ENCODE results near the gene NDOR1. TPM values are rescaled to one million over a fixed set of nuclear protein-coding genes. Genes with fewer than 3 reads are reported as not detected.

Gene NDOR1
- polyA plus RNA-seq, 3 donors = 7.6 to 8.2 (median 8.2) TPM

DNA sequence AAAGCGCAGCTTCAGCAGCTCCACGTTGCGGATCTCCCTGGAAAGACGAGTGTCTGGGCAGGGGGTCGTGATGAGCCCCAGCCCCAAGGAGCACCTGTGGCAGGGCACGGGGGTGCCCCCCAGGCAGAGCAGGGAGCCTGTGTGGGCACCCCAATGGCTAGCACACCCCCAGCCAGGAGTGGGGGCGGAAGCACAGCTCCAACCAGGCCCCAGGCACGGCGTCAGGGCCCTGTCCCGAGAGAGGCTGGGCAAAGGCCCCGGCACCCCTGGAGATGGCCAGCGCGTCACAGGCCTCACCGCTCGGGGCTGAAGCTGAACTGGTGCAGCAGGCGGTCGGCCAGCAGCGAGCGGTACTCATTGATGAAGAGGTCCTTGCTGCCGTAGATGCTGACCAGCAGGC, 25.0 kb upstream of the NDOR1 start:
- no peak for DNase-seq (ENCODE audit: low read depth in 3 of 3, low spot score in 2 of 3)

DNA sequence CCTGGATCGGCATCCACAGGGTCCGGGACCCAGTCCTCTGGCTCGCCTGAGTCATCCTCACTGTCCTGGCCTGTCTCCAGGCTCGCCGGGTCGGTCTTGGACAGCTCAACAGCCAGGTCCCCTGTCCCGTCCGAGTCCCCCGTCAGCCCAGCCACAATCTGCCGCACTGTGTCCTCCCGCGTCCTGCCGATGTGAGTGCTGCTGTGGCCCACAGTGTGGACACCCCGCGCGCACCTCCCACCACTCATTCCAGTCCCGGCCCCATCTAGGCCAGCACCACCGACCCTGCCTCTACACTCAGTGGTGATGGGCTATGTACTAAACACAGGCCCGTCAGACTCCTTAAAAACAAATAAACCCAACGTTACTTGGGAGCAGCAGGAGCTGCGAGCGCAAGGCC, 23.8 kb upstream of the NDOR1 start:
- no peak for DNase-seq (ENCODE audit: low read depth in 3 of 3, low spot score in 2 of 3)

DNA sequence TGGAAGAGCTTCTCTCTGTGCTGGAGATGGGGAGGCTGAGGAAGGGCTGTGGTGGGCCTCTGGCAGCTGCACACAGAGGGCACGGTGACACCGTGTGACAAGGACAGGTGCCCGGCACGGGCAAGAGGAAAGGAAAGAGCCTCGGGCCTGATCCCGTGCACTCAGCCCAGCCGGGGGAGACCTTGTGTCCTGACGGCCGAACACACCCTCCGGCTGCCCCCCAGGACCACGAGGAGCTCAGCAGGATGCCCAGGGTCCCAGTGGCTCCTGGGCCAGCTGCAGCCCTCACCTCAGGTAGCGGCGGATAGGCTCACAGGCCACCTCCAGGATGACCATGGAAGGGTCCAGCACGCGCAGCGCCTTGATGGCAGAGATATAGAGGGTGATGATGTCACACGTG, 22.7 kb upstream of the NDOR1 start:
- no peak for DNase-seq (ENCODE audit: low read depth in 3 of 3, low spot score in 2 of 3)

DNA sequence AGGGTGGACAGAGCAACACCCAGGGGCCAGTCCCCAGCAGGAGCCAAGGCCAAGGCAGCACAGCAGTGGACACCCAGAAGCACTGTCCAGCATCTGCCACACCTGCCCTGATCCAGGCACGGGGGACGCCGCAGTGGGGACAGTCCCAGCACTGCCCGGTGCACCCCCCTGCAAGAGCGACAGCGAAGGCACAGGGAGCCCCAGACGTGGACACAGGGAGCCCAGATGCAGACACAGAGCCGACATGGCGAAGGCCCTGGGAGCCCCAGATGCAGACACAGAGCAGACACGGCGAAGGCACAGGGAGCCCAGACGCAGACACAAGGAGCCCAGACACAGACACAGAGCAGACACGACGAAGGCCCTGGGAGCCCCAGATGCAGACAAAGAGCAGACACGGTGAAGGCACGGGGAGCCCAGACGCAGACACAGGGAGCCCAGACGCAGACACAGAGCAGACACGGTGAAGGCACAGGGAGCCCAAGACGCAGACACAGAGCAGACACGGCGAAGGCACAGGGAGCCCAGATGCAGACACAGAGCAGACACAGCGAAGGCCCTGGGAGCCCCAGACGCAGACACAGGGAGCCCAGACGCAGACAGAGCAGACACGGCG, 21.4 kb upstream of the NDOR1 start:
- DNase-seq (ENCODE audit: low read depth in 3 of 3, low spot score in 2 of 3) = no peak

DNA sequence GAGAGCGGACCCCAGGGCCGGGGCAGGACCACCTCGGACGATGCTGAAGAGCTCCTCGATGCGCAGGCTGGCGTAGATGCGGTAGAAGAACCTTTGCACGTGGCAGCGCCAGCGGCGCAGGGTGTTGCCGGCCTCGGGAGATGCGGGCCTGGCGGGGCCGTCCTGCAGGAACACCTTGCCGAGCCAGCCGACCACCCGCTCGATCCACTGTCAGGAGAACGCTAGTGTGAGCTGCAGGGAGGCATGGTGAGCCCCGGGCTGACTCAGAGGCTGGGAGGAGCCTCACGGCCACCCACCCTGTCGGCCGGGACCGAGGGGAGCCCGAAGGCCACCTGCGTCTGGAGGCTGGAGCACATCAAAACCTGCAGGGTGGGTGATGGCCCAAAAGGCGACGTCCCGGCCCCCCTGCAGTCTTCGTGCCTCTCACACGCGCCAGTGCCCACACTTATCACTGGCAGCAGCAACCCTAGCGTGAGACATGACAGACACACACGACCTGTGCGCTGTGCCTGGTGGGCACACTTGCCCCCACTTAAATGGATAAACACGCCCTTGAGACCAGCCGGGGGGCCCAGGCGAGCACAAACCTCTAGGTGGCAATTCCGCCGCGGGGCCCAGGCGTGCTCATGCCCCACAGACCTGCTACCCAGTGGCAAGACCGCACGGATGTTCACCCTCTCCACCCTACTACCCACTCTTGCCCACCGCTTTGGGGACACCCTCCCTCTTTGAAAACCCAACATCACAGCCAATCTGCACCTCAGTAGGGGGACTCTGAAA, 20.4 kb upstream of the NDOR1 start:
- DNase-seq (ENCODE audit: low read depth in 3 of 3, low spot score in 2 of 3) = no peak

DNA sequence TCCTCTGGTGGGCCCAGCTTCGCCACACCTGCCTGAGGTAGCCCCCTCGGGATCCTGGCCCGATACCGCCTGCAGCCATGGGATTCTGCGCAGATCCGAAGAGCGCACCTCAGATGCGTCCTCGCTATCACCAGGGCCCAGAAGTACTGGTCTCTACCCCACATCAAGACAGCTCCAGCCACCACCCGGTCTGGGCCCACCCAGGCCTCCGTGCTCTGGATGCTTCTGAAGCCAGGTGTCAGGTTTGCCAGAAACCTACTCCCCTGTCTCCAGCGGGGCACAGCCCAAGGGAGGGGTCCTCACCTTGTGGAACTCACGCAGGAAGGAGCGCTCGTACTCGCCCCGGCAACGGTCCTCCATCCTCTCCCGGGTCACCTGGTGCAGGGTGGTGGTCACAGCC, 19.6 kb upstream of the NDOR1 start:
- no peak for DNase-seq (ENCODE audit: low read depth in 3 of 3, low spot score in 2 of 3)

DNA sequence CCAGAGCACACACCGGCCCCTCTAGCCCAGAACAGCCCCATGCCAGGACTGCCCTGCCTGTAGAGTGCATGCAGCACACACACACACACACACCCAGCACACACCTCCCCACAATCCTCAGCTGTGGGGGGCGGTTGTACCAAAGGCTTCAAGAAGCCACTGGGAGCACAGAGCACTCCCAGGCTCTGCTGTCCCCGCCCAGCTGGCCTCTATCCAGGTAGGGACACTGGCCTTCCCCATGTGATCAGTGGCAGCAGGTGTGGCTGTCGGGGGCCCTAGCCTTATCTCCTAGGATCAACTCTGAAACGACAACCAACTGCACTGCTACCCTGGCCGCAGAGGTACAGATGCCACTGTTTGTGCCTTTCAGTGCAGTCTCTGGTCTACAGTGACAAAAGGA, 19.1 kb upstream of the NDOR1 start:
- no peak for DNase-seq (ENCODE audit: low read depth in 3 of 3, low spot score in 2 of 3)

DNA sequence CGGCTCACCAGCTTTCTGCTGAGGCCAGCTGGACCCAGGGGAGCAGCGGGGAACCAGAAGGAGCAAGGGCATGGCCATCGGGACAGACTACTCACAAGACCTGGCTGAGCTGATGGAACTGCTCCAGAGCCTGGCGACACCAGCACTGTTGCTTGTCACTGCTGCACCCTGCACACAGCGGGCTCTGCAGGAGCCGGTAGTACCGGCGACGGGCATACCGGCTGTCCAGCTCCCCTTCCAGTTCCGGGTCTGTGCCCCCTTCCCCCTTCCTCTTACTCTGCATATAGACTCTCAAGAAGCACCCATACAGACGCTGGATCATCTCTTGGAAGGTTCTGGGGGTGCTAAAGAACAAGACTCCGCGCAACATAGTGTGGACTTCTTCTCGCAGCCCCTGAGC, 18.1 kb upstream of the NDOR1 start:
- no peak for DNase-seq (ENCODE audit: low read depth in 3 of 3, low spot score in 2 of 3)

DNA sequence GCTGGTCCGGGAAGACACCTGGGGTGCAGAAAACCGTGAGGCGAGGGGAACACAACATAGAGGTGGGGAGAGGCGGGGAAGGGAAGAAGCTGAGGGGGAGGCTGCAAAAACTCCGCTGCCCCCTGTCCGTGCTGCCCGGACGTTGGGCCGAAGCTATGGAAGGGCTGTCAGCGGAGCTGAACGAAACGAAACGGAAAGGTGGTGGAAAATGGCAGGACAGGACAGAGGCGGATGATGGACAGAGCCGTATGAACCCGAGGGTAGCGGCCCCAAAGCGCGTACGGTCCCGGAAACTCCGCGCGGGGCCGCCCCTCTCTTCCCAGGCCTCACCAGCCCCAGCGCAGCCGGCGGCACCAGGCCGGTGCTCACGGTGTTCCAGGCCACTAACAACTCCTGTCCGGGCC, 17.4 kb upstream of the NDOR1 start:
- DNase-seq (ENCODE audit: low read depth in 3 of 3, low spot score in 2 of 3) = no peak

DNA sequence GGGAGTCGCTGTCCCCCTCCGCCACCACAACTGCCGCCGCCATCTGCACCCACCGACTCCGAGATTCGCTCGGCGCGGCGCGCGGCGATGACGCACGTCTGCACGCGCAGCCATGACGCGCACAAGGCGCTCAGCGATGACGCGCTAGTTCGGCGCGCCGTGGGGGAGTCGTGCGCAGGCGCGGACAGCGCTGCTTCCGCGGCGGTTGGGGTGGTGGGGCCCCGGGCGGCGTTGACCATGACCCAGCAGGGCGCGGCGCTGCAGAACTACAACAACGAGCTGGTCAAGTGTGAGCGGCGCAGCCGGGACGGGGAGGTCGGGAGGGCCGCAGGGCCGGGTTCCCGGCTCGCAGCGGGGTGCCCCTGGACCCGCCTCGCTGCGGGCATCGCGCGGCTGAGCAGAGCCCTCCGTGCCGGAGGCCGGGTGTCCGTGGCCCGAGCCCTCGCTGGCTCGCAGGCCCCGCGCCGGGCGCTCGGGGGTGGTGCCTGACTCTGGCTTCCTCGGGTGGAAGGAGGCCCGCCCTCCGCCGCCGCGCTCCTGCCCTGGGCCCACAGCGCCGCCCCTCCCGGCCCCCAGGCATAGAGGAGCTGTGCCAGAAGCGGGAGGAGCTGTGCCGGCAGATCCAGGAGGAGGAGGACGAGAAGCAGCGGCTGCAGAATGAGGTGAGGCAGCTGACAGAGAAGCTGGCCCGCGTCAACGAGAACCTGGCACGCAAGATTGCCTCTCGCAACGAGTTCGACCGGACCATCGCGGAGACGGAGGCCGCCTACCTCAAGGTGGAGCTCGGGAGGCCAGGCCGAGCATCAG, 16.8 kb upstream of the NDOR1 start, which contains the start of the genes ANAPC2 and SSNA1:
Gene ANAPC2 (minus strand): TSS at position 71 of the 807 bp plus-strand sequence. CDS start 28 bp downstream, at position 43.
Gene SSNA1 (plus strand): TSS at position 187 of the 807 bp plus-strand sequence. CDS start 51 bp downstream, at position 238.
- peak; percentile 87 to 91 (median 90) for DNase-seq (ENCODE audit: low read depth in 3 of 3, low spot score in 2 of 3)

DNA sequence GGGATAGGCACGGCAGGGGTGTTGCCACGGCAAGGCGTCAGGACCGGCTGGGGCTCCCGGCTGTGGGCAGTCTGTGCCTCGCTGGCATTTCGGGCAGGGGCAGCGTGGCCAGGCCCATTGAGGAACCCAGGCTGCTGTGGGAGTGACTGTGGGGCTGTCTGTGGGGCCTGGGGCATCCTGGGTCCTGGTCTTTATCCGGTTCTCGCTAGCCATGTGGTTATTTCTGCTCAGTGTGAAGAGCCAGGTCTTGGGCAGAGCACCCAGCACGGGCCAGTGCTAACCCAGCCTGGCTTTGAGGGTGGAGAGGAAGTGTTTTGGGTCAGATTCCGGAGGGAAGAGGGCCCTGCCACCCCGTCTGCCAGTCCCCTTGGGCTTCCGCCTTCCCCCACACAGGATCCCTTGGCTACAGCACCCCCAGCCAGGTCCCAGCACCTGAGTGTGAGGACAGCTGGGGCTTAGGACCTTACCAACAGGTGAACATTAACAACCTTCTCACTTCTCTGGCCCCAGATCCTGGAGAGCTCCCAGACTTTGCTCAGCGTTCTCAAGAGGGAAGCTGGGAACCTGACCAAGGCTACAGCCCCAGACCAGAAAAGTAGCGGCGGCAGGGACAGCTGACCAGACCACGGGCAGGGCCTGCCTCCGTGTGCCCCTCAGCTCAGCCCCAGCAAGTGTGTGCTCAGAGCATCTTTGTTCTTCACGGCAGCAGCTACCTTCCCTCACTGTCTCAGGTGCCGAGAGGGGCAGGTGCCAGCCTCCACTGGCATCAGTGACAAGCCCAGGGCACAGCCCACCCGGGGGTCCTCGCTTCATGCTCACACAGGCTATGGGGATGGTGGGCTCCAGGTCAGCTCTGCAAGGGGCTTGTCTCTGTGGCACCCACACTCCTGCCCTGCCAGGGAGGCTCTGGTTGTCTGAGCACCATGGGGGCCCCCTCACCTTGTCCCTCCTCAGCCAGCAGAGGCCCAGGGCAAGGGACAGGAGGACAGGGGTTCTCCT, 15.9 kb upstream of the NDOR1 start:
- no peak for DNase-seq (ENCODE audit: low read depth in 3 of 3, low spot score in 2 of 3)

DNA sequence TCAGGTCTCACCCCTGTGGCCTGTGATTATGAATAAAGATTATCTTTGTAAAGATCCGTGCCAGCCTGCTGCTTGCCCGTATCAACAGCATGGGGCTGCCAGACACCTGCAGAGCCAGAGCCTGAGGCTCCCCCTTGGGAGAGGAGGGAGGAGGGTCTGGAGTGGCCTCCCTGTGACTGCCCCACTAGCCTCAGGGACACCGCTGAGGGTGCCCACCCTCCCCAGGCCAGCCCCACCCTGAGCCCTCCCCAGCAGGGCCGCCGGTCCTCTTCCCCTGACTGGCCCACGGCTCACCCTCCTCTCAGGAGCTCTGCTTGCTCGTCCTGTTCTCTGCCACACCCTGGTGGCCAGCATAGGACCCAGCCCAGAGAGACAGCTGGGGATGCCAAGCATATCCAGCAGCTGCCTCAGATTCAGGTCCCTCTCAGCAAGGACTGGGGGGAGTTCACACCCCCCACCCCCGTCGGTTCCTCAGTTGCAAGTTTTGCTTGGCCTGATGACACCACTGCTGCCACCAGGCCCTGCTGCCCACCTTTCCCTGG, 15.1 kb upstream of the NDOR1 start:
- no peak for DNase-seq (ENCODE audit: low read depth in 3 of 3, low spot score in 2 of 3)

DNA sequence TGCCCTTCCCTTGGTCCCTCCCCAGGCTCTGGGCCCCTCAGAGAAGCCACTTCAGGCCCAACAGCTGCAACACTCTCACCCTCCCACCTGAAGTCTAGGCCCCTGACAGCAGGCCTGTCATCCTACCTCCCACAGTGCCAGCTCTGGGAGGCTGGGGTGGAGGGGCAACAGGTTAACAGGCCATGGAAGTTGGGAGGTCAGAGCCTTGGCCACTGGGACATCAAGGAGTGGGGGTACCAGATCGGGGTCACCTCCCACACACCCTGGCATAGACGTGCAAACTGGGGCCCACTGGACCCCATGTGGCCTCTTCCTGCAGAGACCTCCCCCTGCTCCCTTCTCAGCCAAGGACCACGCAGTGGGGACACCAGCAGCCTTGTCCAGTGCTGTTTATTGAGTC, 14.3 kb upstream of the NDOR1 start:
- no peak for DNase-seq (ENCODE audit: low read depth in 3 of 3, low spot score in 2 of 3)

DNA sequence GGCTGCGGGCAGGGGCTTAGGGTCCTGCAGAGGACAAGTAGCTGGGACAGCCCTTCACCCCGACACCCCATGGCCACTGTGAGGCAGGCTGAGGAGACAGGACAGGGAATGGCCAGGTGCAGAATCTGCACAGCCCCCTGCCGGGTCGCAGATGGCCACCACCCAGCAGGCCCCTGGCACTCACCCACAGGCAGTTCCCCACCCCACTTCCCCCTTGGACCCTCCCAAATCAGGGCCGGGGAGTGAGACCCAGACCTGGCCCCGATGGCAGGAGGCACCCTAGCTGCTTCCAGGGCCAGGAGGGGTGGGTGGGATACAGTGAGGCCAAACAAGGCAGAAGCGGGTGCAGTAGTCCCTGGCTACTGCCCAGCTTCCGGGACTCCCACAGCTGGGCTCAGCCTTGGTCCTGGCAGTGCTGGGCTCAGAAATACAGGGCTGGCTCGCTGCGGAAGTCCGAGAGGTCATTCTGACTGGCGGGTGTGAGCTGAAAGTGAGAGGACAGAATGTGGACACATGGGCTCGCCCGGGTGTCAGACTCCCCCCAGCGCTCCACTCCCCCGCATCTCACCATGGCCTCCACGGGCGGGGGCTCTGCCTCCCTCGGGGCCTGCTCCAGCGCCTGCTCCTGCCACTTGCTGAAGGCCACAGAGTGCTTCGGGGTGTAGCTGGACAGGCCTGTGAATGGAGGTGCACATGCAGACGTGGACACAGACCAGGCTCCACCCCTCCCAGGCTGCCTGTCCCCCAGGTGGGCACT, 13.6 kb upstream of the NDOR1 start:
- no peak for DNase-seq (ENCODE audit: low read depth in 3 of 3, low spot score in 2 of 3)

DNA sequence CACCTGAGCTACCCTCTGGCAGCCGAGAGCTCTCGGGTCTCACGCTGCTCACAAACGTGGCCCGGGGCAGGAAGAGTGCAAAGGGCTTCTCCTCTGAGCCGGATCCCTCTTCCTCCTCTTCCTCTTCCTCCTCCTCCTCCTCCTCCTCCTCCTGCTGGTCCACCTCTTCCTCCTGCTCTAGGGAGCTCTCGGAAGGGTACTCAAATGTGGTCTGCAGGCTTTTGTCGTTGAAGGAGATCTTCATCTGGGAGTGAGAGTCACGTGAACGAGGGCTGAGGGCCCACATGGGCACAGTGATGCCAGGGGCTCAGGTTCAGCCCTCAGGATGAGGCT, 13.1 kb upstream of the NDOR1 start:
- DNase-seq (ENCODE audit: low read depth in 3 of 3, low spot score in 2 of 3) = no peak

DNA sequence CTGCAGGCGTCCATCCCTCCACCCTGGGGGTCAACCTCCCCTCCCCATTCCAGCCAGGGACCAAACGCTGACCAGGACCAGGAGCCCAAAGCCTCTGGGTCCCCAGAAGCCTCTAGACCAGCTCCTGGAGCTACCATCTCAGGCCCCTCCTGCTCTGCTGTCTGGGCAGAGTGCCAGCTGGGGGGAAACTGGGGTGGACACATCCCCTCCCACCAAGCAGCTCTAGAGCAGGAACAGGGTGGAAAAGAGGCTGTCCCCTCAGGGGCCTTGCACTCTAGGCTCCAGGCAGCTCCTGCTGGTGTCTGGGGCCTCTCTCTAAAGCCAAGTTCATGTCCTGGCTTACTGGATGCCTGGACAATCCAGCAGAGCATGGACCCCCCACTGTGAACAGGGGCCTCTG, 12.6 kb upstream of the NDOR1 start:
- DNase-seq (ENCODE audit: low read depth in 3 of 3, low spot score in 2 of 3) = no peak

DNA sequence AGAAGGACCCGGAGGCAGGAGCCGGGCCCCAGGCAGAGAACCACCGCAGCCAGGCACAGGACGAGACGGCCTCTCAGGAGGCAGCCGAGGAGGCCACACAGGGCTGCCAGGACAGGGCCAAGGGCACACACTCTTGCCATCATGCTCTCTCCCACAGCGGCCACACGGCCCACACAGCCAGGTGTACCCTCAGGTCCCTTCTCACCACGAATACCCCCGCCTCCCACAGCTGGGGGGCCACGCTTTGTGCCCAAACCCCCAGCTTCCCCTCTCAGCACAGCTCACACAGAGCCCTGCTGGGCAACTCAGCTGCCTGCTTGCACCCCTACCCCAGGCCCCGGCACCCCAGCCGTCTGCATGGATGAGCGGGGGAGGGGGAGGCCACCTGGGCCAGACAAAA, 11.7 kb upstream of the NDOR1 start:
- DNase-seq (ENCODE audit: low read depth in 3 of 3, low spot score in 2 of 3) = no peak

DNA sequence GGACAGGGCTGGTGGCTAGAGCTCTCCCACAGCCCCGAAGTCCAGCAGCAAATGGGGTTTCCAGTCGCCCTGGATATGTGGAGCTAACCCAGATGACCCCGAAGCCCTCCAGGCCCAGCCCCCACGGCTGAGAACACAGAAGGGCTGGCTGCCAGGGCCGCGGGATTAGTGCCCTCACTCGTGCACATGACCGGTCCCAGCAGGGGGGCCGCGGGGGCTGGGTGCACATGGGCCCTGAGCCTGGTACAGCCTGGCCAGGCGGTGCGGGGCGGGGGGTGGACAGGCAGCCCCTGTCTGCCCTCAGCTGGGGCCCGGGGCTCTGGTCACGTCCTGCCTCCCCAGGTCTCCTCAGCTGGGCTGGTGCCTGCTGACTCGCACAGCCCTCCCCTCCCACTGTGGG, 11.1 kb upstream of the NDOR1 start:
- no peak for DNase-seq (ENCODE audit: low read depth in 3 of 3, low spot score in 2 of 3)

DNA sequence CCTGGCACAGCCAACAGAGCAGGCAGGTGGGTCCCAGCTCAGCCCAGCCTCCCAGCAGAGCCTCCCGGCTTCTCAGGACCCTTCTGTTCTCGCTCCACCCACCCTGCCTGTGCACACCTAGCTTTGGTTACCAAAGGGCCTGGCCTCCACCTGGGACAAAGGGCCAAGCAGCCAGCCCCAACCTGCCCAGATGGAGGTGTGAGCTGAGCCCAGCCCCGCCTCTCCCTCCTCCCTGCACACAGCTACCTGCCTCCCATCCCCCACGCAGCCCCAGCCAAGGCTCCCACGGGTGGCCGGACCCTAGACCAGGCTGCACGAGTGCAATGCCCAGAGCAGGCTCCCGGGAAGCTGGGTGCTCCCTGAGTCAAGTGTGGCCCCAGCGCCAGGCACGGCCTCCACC, 10.6 kb upstream of the NDOR1 start:
- DNase-seq (ENCODE audit: low read depth in 3 of 3, low spot score in 2 of 3) = no peak

Measured in right renal cortex interstitium (tissue), 3 donors.